HG03457 (cell line): ENCODE results near the gene ACOD1.
"Not testable (repeated sequence)": the region's sequence is repeated elsewhere in the genome, so short reads cannot be mapped to it uniquely, and the experiment has no call there.

Experiments used
- ATAC-seq: cut with Tn5 transposase; IDR thresholded peaks from one replicate; pipeline ENCODE4 v1.9.1; 2021; ENCODE audit warnings: moderate number of reproducible peaks; ENCODE audit not compliant: unreplicated experiment

Gene ACOD1

DNA sequence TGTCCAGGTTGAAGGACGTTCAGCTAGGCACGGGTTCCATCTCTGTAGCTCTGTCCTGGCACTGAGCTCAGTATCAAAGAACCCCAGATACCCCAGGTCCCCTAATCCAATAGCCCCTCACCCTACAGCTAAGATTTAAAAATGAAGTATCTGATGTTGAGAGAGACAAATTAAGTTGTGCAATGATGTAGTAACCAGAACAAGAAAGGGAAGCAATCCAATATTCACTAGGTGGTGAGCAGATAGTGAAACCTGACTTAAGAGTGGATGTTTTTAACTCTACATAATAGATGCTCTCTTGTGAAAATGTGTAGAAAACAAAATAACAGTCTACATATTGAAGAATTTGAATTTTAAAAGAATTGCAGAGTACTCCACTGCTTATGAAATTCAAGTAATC lies 1.8 kb downstream of the ACOD1 start:
- ATAC-seq: no peak

DNA sequence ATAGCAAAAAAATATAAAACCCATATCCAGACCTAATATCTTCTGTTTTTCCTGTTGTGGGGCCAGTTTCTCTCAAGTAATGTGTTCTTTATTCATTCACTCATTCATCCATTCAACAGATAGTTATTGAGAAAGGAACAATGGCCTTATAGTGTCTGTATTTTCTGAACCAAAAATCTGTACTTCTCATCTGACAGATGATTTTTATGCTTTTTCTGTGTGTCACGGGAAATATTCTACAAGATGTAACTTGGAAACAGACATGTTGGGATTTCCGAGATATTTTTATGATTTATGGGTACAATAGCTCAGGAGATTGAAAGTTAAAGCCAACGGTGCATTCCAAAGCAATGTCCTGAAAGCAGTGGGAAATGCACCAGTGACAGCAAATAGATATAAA lies 5.7 kb downstream of the ACOD1 start:
- ATAC-seq: no peak

GRCh38 chr13:76954538-76954937 lies 6.2 kb downstream of the ACOD1 start:
- no peak for ATAC-seq

GRCh38 chr13:76955193-76955592 lies 6.9 kb downstream of the ACOD1 start:
- no peak for ATAC-seq

GRCh38 chr13:76955661-76956060 lies 7.3 kb downstream of the ACOD1 start:
- ATAC-seq: no peak

GRCh38 chr13:76958841-76959432 lies 10.6 kb downstream of the ACOD1 start:
- ATAC-seq: no peak

- ATAC-seq: not testable (repeated sequence)
These were observed 11.4 kb downstream of the ACOD1 start for GRCh38 chr13:76959734-76960133.

- no peak for ATAC-seq
These were observed 17.6 kb downstream of the ACOD1 start for GRCh38 chr13:76965759-76966421.

- ATAC-seq: no peak
These were observed 18.7 kb downstream of the ACOD1 start for GRCh38 chr13:76967031-76967430.

DNA sequence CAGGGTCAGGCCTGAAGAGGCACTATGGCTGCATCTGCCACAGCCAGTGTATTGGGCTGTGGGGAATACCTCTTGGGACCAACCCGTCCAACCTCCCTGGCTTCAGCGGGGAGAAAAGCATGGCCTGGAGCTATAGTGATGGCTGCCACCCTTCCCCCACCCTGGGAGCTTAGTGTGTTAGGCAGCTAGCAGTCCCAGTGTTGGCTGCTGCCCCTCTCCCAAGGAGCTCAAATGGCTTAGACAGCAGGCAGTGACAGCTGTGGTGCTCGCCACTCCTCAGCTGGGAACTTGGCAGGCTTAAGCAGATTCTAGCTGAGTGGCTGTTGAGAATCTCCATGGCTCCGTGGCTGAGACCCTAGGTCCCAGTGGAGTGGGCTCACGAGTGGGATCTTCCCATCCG lies 19.7 kb downstream of the ACOD1 start:
- ATAC-seq: no peak

GRCh38 chr13:76969488-76970365 lies 21.4 kb downstream of the ACOD1 start:
- no peak for ATAC-seq

- ATAC-seq: no peak
These were observed 22.9 kb downstream of the ACOD1 start for GRCh38 chr13:76971215-76971614.

- ATAC-seq: no peak
These were observed 23.8 kb downstream of the ACOD1 start for GRCh38 chr13:76971851-76972829.

- no peak for ATAC-seq
These were observed 25.8 kb downstream of the ACOD1 start for GRCh38 chr13:76973920-76974617.

DNA sequence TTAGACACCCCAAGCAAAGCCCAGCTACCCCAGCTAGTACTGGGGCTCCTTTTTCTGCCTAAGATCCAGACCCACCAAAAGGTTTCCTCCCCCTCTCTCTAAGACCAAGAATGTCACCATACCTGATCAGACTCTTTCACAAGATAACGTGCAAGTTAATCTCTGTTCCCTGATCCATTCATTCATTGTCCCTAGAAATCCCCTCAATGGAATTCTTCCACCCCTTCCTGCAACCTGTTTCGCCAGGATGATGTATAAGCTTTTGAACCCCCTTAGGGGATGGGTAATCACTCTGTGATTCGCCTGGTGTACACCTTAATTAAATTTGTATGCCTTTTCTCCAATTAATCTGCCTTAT lies 26.3 kb downstream of the ACOD1 start:
- ATAC-seq: no peak

- ATAC-seq: no peak
These were observed 27.6 kb downstream of the ACOD1 start for GRCh38 chr13:76975863-76976262.

DNA sequence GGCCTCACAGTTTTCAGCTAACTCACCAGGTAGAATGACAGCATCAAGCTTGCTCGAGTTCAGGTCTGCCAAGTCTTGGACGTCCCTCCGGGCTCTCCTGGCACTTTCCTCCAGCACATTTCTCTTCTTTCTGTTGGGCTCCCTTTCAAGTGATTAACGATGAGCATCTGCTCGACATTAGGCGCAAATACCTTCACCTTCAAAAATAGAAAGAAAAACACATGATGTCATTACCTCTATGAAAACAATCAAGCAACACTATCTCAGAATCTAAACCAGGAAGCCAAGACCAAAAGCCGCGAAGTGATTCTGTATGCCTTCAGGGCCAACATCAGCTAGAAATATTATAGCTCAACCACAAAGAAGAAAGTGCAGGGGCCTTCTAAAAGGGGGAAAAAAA lies 28.2 kb downstream of the ACOD1 start:
- ATAC-seq: no peak

DNA sequence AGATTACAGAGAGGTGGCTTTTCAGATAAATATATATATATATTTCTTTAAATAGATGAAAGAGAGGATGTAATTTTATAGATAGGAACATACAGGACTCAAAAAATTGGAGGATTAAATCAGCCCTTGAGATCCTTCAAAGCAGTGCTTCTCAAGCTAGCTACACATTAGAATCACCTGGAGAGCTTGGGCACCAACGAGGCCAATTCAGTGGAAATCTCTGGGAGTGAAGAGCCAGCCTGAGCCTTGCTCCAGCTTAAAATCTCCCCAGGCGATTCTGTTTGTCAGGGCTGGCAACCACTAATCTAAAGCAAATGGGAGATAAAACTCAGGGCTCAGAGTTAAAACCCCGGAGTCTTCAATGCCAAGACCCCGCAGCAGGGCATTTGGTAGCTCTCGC lies 28.6 kb downstream of the ACOD1 start:
- no peak for ATAC-seq

DNA sequence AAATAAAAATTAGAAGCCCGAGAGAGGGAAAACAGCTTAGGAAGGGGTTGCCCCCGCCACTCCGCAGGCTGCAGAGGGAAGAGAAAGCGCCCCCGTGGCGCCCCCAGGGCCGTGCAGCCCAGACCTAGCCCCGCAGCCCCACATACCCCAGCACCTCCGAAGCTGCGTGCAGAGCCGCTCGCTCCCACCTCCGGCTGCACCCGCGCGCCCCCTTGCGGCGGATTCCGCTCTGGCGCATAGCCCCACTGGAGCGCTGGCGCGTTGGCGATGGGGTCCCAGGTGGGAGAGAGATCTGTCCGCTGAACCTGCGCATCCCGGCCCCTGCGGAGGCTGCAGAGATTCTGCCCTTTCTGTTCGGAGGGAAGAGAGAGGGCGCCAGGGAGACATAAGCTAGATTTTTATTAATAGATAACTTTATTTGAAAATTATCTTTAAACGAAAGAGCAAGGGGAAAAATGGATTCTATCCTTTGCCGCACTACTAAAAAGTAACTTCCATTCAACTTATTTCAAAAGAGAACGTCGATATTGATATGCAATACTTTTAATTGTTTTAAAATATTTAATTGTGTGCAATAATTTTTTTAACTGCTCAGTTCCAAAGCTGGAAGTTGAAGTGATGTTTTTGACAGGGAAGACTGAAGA lies 31.9 kb downstream of the ACOD1 start:
- peak; percentile 99 for ATAC-seq

- no peak for ATAC-seq
These were observed 33.8 kb downstream of the ACOD1 start for GRCh38 chr13:76982061-76982460.
